ENCODE results near the gene ZNF302.
"Not testable (repeated sequence)": the region's sequence is repeated elsewhere in the genome, so short reads cannot be mapped to it uniquely, and the experiment has no call there.

Gene ZNF302

DNA sequence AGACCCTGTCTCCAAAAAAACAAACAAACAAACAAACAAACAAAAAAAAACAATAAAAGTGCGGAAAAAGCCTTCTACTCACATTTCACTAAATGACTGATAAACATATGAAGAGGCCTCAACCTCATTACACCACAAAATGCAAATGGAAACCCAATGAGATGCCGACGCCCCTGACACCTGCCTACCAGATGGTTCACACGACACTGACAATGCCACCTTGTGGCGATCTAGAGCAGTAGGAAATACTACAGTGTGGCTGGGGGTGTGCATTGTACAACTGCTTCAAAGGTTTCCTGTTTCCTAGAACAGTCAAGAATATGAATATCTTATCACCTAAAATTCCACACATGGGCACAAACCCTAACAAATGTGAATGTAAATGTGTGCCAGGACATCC is 14.6 kb upstream of the ZNF302 start:
- peak; percentile 76 for ATAC-seq
- TF ChIP-seq RARB (CRISPR knock-in tag; IDR thresholded peaks at IDR 0.05) (no peak), ESRRG (CRISPR knock-in tag; IDR thresholded peaks at IDR 0.05) (no peak), TOX (CRISPR knock-in tag; IDR thresholded peaks at IDR 0.05; ENCODE audit: borderline replicate concordance) (no peak), GLIS3 (CRISPR knock-in tag; IDR thresholded peaks at IDR 0.05) (no peak)
- TF ChIP-seq, protein P1, sequence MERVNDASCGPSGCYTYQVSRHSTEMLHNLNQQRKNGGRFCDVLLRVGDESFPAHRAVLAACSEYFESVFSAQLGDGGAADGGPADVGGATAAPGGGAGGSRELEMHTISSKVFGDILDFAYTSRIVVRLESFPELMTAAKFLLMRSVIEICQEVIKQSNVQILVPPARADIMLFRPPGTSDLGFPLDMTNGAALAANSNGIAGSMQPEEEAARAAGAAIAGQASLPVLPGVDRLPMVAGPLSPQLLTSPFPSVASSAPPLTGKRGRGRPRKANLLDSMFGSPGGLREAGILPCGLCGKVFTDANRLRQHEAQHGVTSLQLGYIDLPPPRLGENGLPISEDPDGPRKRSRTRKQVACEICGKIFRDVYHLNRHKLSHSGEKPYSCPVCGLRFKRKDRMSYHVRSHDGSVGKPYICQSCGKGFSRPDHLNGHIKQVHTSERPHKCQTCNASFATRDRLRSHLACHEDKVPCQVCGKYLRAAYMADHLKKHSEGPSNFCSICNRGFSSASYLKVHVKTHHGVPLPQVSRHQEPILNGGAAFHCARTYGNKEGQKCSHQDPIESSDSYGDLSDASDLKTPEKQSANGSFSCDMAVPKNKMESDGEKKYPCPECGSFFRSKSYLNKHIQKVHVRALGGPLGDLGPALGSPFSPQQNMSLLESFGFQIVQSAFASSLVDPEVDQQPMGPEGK (CRISPR knock-in tag; IDR thresholded peaks at IDR 0.05; ENCODE audit: borderline replicate concordance) = no peak

DNA sequence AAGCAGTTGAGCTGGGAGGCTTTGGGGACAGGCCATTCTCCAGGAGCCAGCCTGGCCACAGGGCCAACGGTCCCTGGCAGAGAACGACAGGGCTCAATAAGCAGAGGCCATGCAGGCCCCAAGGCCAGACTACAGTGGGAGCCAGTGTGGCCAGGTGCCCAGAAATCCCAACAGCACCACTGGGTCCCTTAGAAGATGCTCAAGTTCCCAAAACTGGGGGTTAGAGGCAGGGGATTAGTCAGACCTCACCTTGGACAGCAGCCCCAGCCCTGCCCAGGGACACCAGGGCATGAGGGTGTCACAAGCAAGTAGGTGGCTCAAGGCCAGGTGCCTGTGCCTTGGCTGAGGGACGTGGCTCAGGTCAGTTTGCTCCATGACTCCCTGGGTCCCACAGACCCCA is 13.3 kb upstream of the ZNF302 start:
- TF ChIP-seq ISL1 (CRISPR knock-in tag; IDR thresholded peaks at IDR 0.05) (no peak), BACH2 (CRISPR knock-in tag; IDR thresholded peaks at IDR 0.05; ENCODE audit: borderline replicate concordance) (no peak), SNAI2 (CRISPR knock-in tag; IDR thresholded peaks at IDR 0.05) (no peak), OSR1 (CRISPR knock-in tag; IDR thresholded peaks at IDR 0.05) (no peak), ZNF8 (CRISPR knock-in tag; IDR thresholded peaks at IDR 0.05) (no peak), ARNTL (CRISPR knock-in tag; IDR thresholded peaks at IDR 0.05; ENCODE audit: borderline replicate concordance, low read depth) (no peak), ZFP30 (CRISPR knock-in tag; IDR thresholded peaks at IDR 0.05) (no peak), TOX (CRISPR knock-in tag; IDR thresholded peaks at IDR 0.05; ENCODE audit: borderline replicate concordance) (no peak), ZNF565 (CRISPR knock-in tag; conservative IDR thresholded peaks at IDR 0.05; ENCODE audit: low read depth) (no peak)
- TF ChIP-seq, protein P2, sequence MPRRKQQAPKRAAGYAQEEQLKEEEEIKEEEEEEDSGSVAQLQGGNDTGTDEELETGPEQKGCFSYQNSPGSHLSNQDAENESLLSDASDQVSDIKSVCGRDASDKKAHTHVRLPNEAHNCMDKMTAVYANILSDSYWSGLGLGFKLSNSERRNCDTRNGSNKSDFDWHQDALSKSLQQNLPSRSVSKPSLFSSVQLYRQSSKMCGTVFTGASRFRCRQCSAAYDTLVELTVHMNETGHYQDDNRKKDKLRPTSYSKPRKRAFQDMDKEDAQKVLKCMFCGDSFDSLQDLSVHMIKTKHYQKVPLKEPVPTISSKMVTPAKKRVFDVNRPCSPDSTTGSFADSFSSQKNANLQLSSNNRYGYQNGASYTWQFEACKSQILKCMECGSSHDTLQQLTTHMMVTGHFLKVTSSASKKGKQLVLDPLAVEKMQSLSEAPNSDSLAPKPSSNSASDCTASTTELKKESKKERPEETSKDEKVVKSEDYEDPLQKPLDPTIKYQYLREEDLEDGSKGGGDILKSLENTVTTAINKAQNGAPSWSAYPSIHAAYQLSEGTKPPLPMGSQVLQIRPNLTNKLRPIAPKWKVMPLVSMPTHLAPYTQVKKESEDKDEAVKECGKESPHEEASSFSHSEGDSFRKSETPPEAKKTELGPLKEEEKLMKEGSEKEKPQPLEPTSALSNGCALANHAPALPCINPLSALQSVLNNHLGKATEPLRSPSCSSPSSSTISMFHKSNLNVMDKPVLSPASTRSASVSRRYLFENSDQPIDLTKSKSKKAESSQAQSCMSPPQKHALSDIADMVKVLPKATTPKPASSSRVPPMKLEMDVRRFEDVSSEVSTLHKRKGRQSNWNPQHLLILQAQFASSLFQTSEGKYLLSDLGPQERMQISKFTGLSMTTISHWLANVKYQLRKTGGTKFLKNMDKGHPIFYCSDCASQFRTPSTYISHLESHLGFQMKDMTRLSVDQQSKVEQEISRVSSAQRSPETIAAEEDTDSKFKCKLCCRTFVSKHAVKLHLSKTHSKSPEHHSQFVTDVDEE (CRISPR knock-in tag; IDR thresholded peaks at IDR 0.05) = no peak
- no peak for ATAC-seq

DNA sequence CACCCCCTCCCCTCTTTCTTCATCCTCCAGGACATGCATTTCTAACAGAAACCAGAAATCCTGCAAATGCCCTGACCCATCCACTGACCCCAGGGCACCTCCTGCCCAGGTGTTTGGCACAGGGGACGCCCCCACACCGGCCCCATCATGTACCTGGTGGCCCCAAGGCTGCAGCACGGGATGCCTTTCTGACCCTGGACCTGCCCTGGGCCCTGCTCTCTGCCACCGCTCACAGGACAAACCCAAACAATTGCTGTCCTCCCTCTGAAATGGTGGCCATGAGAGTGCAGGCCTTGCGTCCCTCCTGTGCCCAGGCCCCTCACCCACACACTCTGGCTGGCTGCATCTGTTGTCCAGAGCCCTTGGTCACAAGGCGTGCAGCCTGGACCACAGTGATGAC is 12.6 kb upstream of the ZNF302 start:
- no peak for TF ChIP-seq GLIS3 (CRISPR knock-in tag; IDR thresholded peaks at IDR 0.05)
- TF ChIP-seq PPARA (CRISPR knock-in tag; IDR thresholded peaks at IDR 0.05; ENCODE audit: borderline replicate concordance) = no peak
- TF ChIP-seq, protein P2 (CRISPR knock-in tag; IDR thresholded peaks at IDR 0.05) = no peak
- TF ChIP-seq ZFP30 (CRISPR knock-in tag; IDR thresholded peaks at IDR 0.05) = no peak
- no peak for TF ChIP-seq ZNF70 (CRISPR knock-in tag; IDR thresholded peaks at IDR 0.05)
- TF ChIP-seq ZNF565 (CRISPR knock-in tag; conservative IDR thresholded peaks at IDR 0.05; ENCODE audit: low read depth) = no peak
- TF ChIP-seq OSR1 (CRISPR knock-in tag; IDR thresholded peaks at IDR 0.05) = no peak
- no peak for TF ChIP-seq ISL1 (CRISPR knock-in tag; IDR thresholded peaks at IDR 0.05)
- TF ChIP-seq SNAI2 (CRISPR knock-in tag; IDR thresholded peaks at IDR 0.05) = no peak
- TF ChIP-seq, protein P1 (CRISPR knock-in tag; IDR thresholded peaks at IDR 0.05; ENCODE audit: borderline replicate concordance) = no peak
- TF ChIP-seq RARB (CRISPR knock-in tag; IDR thresholded peaks at IDR 0.05) = no peak
- TF ChIP-seq ZC3H10 (CRISPR knock-in tag; IDR thresholded peaks at IDR 0.05) = no peak
- no peak for TF ChIP-seq ZFP3 (CRISPR knock-in tag; IDR thresholded peaks at IDR 0.05)
- TF ChIP-seq, protein P3, sequence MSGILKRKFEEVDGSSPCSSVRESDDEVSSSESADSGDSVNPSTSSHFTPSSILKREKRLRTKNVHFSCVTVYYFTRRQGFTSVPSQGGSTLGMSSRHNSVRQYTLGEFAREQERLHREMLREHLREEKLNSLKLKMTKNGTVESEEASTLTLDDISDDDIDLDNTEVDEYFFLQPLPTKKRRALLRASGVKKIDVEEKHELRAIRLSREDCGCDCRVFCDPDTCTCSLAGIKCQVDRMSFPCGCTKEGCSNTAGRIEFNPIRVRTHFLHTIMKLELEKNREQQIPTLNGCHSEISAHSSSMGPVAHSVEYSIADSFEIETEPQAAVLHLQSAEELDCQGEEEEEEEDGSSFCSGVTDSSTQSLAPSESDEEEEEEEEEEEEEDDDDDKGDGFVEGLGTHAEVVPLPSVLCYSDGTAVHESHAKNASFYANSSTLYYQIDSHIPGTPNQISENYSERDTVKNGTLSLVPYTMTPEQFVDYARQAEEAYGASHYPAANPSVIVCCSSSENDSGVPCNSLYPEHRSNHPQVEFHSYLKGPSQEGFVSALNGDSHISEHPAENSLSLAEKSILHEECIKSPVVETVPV (CRISPR knock-in tag; IDR thresholded peaks at IDR 0.05) = no peak
- TF ChIP-seq, protein P4, sequence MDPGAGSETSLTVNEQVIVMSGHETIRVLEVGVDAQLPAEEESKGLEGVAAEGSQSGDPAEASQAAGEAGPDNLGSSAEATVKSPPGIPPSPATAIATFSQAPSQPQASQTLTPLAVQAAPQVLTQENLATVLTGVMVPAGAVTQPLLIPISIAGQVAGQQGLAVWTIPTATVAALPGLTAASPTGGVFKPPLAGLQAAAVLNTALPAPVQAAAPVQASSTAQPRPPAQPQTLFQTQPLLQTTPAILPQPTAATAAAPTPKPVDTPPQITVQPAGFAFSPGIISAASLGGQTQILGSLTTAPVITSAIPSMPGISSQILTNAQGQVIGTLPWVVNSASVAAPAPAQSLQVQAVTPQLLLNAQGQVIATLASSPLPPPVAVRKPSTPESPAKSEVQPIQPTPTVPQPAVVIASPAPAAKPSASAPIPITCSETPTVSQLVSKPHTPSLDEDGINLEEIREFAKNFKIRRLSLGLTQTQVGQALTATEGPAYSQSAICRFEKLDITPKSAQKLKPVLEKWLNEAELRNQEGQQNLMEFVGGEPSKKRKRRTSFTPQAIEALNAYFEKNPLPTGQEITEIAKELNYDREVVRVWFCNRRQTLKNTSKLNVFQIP (CRISPR knock-in tag; IDR thresholded peaks at IDR 0.05; ENCODE audit: borderline replicate concordance, low read depth) = no peak
- no peak for TF ChIP-seq TCF4 (CRISPR knock-in tag; IDR thresholded peaks at IDR 0.05; ENCODE audit: borderline replicate concordance)
- no peak for TF ChIP-seq TOX (CRISPR knock-in tag; IDR thresholded peaks at IDR 0.05; ENCODE audit: borderline replicate concordance)
- no peak for TF ChIP-seq ARNTL (CRISPR knock-in tag; IDR thresholded peaks at IDR 0.05; ENCODE audit: borderline replicate concordance, low read depth)
- no peak for TF ChIP-seq BACH2 (CRISPR knock-in tag; IDR thresholded peaks at IDR 0.05; ENCODE audit: borderline replicate concordance)
- ATAC-seq = no peak

DNA sequence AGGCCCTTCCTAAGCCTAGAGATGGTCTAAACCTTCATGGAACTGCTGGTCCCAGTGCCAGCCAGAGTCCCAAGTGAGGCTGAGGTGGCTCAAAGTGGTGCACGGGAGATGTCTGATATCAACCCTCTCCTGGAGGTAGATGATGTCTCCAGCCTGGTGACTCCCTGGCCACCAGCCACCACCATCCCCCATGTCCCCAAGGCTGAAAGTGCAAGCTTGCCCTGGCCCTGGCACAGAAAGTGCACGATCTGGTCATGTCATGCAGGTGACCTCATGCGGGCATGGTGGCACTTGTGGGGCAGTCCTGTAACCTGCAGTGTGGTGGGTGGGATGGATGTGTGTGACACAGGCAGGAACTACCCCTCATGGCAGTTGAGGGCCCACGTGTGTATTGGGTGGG is 12.2 kb upstream of the ZNF302 start:
- ATAC-seq = not testable (repeated sequence)
